MM.1S (cell line): ENCODE measurements around the gene RGS12.

Experiments used
- DNase-seq: peaks from one replicate; pipeline ENCODE4 v3.0.0-alpha.2; 2015
- H2AFZ ChIP-seq: fragments of 300-600 bp; sonication (generic); 2 replicates; pipeline ENCODE4 v1.6.0; 2016; ENCODE audit warnings: antibody characterized with exemption, low read length
- H3F3A ChIP-seq: fragments of 300-600 bp; sonication (generic); 2 replicates; pipeline ENCODE4 v1.6.1; 2016; ENCODE audit warnings: mild to moderate bottlenecking, antibody characterized with exemption, low read length, moderate library complexity, mixed read lengths; ENCODE audit not compliant: insufficient read depth
- H3K27ac ChIP-seq: fragments of 300-600 bp; sonication (generic); 2 replicates; pipeline ENCODE4 v1.5.1; 2016; ENCODE audit warnings: mild to moderate bottlenecking, low read length
- H3K27me3 ChIP-seq: fragments of 300-600 bp; sonication (generic); replicated peaks from 2 replicates; pipeline ENCODE4 v1.6.0; 2016; ENCODE audit warnings: low read length; ENCODE audit not compliant: insufficient read depth
- H3K36me3 ChIP-seq: fragments of 300-600 bp; sonication (generic); replicated peaks from 2 replicates; pipeline ENCODE4 v1.6.1; 2016; ENCODE audit warnings: mild to moderate bottlenecking, low read length, mixed read lengths; ENCODE audit not compliant: insufficient read depth
- H3K4me1 ChIP-seq: fragments of 300-600 bp; sonication (generic); 2 replicates; pipeline ENCODE4 v1.6.1; 2016; ENCODE audit warnings: low read length, mixed read lengths
- H3K4me2 ChIP-seq: fragments of 300-600 bp; sonication (generic); 2 replicates; pipeline ENCODE4 v1.6.0; 2016; ENCODE audit warnings: low read depth, low read length
- H3K4me3 ChIP-seq: fragments of 300-600 bp; sonication (generic); 2 replicates; pipeline ENCODE4 v1.5.1; 2016; ENCODE audit warnings: low read length, mixed read lengths
- H3K79me2 ChIP-seq: fragments of 300-600 bp; sonication (generic); 2 replicates; pipeline ENCODE4 v1.6.1; 2016; ENCODE audit warnings: mixed run types, low read length, mixed read lengths
- H3K9ac ChIP-seq: fragments of 300-600 bp; sonication (generic); 2 replicates; pipeline ENCODE4 v1.6.1; 2016; ENCODE audit warnings: low read length, mixed read lengths
- H3K9me2 ChIP-seq: fragments of 300-600 bp; sonication (generic); replicated peaks from 2 replicates; pipeline ENCODE4 v1.6.1; 2016; ENCODE audit warnings: mild to moderate bottlenecking, low read length, mixed read lengths; ENCODE audit not compliant: insufficient read depth
- H3K9me3 ChIP-seq: fragments of 300-600 bp; sonication (generic); replicated peaks from 2 replicates; pipeline ENCODE4 v1.6.1; 2016; ENCODE audit warnings: mild to moderate bottlenecking, low read length, mixed read lengths; ENCODE audit not compliant: insufficient read depth
- H4K20me1 ChIP-seq: fragments of 300-600 bp; sonication (generic); 2 replicates; pipeline ENCODE4 v1.6.1; 2016; ENCODE audit warnings: mild to moderate bottlenecking, low read length, moderate library complexity, mixed read lengths; ENCODE audit not compliant: insufficient read depth
- CTCF ChIP-seq: fragments of 300-600 bp; sonication (generic); IDR thresholded peaks from 2 replicates; pipeline ENCODE4 v1.5.1; 2016; ENCODE audit warnings: antibody characterized with exemption, low read length, mixed read lengths
- EZH2 ChIP-seq: fragments of 300-600 bp; sonication (generic); optimal IDR thresholded peaks from 2 replicates; pipeline ENCODE3; 2017; ENCODE audit warnings: low read depth, mild to moderate bottlenecking, antibody characterized with exemption, low read length, mixed read lengths
- EZH2phosphoT487 ChIP-seq: fragments of 300-600 bp; sonication (generic); IDR thresholded peaks from 2 replicates; pipeline ENCODE4 v1.6.1; 2018; ENCODE audit warnings: antibody characterized with exemption, low read length

The RGS12 gene

DNA sequence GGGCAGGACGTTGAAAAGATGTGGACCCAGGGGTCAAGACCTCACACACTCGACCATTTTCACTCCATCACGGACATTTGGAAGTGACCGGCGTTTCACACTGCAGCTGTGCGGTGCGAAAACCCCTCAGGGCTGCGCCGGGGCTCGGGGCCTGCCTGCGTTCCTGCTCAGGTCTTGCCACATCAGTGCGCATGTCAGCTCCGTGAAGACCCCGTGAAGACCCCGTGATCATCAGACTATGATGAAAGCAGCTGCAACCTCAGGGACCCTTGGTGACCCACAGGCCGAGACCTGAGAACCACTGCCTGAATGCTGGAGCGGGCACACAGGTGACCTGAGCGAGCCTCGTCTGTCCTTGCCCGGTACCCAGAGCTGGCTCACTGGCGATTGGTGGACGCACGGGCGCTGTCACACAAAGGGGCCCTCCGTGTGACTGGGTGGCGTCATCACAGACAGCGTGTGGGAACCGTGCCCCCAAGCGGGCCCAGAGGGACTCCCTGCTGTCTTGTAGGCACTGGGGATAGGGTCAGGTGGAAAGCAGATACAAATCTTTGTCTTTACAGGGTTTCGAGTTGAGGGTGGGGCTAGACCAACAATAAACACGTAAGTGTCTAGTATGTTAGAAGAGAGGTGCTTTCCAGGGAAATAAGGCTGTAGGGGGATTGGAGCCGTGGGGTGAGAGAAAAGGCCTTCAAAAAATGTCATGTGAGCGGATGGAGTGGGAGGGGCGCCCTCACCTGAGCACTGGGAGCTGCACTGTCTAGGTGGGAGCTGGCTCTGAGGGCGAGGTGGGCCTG lies 31.2 kb upstream of the RGS12 start:
- no peaks in the 10 kb centered on the region for H3K4me1 ChIP-seq

DNA sequence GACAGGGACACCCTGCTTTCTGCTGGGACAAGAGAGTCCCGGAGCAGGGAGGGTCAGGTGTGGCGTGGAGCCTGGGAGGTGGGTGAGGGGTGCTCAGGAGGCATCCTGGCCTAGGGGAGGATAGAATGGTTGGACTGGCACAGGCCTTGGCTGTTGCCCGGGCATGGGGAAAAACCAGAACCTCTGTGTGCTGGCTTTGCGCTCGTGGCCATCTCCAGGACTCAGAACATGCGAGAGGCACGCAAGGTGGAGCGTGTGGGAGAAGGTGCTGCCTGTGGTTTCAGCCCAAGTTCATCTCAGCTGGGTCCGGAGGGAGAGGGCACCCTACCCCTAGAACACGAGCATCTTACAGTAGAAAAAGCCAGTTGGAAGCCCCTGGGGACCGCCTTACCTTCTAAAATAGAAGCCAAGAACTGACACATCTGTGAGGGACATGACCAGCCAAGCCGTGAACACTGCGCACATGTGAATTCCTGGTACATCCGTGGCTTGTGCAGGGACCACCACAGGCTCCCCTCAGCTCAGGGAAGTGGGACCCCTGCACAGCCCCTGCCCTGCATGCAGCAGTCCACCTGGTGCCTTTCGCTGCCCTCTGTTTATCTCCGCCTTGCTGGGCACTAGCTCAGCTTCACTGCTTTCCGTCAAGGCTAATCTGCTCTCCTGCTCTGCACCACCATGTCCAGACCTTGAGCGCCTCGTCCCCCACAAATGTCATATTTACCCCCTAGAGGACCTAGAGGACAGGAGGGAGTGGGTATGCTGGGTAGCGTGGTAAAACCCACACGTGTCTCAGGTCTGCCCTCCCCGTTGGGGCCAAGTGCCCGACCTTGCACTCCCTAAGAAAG lies 30.4 kb upstream of the RGS12 start:
- H3F3A ChIP-seq = no peaks in the 10 kb centered on the region

More for the DNA sequence above, 31.2 kb upstream of the RGS12 start:
- H3K27ac ChIP-seq = no peak overlapping the region
- DNase-seq = no peak
- H4K20me1 ChIP-seq = no peaks in the 10 kb centered on the region
- no peak for TF ChIP-seq CTCF
- TF ChIP-seq EZH2 = no peak
- no peak for TF ChIP-seq EZH2phosphoT487
- no peak overlapping the region for H3K4me2 ChIP-seq
- no peak overlapping the region for H3K4me3 ChIP-seq
- no peaks in the 10 kb centered on the region for H3K36me3 ChIP-seq
- H3K9ac ChIP-seq = no peak overlapping the region
- no peaks in the 10 kb centered on the region for H3K79me2 ChIP-seq
- peaks cover 67% of the 10 kb centered on the region for H3K27me3 ChIP-seq
- no peaks in the 10 kb centered on the region for H3K9me3 ChIP-seq
- H3F3A ChIP-seq = no peaks in the 10 kb centered on the region
- no peaks in the 10 kb centered on the region for H3K9me2 ChIP-seq
- H2AFZ ChIP-seq = no peak overlapping the region

More for the DNA sequence above, 30.4 kb upstream of the RGS12 start:
- no peak for TF ChIP-seq EZH2phosphoT487
- TF ChIP-seq EZH2 = no peak
- TF ChIP-seq CTCF = no peak
- no peak overlapping the region for H3K9ac ChIP-seq
- no peaks in the 10 kb centered on the region for H3K9me2 ChIP-seq
- H3K27me3 ChIP-seq = peaks cover 61% of the 10 kb centered on the region
- DNase-seq = no peak
- H2AFZ ChIP-seq = no peak overlapping the region
- H3K4me3 ChIP-seq = no peak overlapping the region
- H3K4me2 ChIP-seq = no peak overlapping the region
- no peaks in the 10 kb centered on the region for H3K9me3 ChIP-seq
- no peaks in the 10 kb centered on the region for H3K79me2 ChIP-seq
- H4K20me1 ChIP-seq = no peaks in the 10 kb centered on the region
- no peak overlapping the region for H3K27ac ChIP-seq
- no peaks in the 10 kb centered on the region for H3K36me3 ChIP-seq
- H3K4me1 ChIP-seq = no peaks in the 10 kb centered on the region
